Superior temporal gyrus (tissue), 1 donor: ENCODE results near the gene SYN1.
A peak's percentile ranks its signal among the peaks of the same experiment; 100 is the strongest.

Experiments used
- DNase-seq: peaks from one replicate; pipeline ENCODE4 v3.0.0-alpha.2; 2016; ENCODE audit errors: extremely low spot score

SYN1 gene

GRCh38 chrX:47523297-47523696 lies 96.4 kb downstream of the SYN1 start:
- DNase-seq = peak; percentile 72
